ES-I3 (cell line): Measurements from ENCODE around the gene PLEKHH1.

Experiments used
- H3K36me3 ChIP-seq: 2 replicates; pipeline ENCODE4 v1.6.1; 2013; ENCODE audit warnings: mild to moderate bottlenecking, low read length, control low read depth, moderate library complexity; ENCODE audit not compliant: insufficient read depth
- H3K4me1 ChIP-seq: 2 replicates; pipeline ENCODE4 v1.6.1; 2013; ENCODE audit warnings: mild to moderate bottlenecking, control low read depth, low read length; ENCODE audit not compliant: insufficient read depth
- H3K9ac ChIP-seq: 2 replicates; pipeline ENCODE4 v1.6.1; 2013; ENCODE audit warnings: low read depth, mild to moderate bottlenecking, low read length, moderate library complexity
- H3K9me3 ChIP-seq: 2 replicates; pipeline ENCODE4 v1.6.1; 2013; ENCODE audit warnings: mild to moderate bottlenecking, low read length, moderate library complexity; ENCODE audit not compliant: control insufficient read depth, insufficient read depth

Gene PLEKHH1

GRCh38 chr14:67553547-67553946 lies 20.5 kb downstream of the PLEKHH1 start:
- H3K9ac ChIP-seq, result no peak overlapping the region
- no peaks in the 10 kb centered on the region for H3K9me3 ChIP-seq
- H3K4me1 ChIP-seq, result peaks cover 4% of the 10 kb centered on the region; the same call in 1 of the 2 replicates
- H3K36me3 ChIP-seq, result 0 out of 2 replicates have a peak, but pooled peaks cover 6% of the 10 kb centered on the region

GRCh38 chr14:67554341-67554740 lies 21.3 kb downstream of the PLEKHH1 start:
- no peak overlapping the region for H3K9ac ChIP-seq
- peaks cover 7% of the 10 kb centered on the region; the same call in 1 of the 2 replicates for H3K36me3 ChIP-seq
- H3K9me3 ChIP-seq, result no peaks in the 10 kb centered on the region
- H3K4me1 ChIP-seq, result peaks cover 12% of the 10 kb centered on the region; the same call in 1 of the 2 replicates

DNA sequence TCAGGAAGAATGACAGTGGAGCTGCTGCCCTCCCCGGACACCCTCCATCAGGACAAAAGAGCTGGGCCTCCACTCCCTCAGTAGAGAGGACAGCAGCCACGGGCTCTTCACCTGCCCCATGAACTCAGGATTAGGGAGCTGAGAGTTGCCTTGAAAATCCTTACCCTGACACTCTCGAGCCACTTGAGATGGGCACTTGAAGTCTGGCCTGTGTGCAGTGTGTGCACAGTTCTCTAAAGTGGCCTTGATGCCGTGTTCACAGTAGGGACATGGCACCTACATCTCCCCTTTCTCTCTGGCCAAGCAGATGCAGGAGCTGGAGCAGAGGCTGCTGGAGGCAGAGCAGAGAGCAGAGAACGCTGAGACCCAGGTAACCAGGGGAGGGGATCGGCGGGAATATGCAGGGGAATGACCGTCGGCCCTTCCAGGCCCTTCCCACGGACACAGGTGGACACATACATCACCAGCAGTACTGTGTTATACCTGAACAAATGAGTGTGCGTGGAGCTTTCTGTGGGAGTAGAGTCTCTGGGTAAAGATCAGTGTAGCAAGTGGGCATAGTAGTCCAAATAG lies 22.5 kb downstream of the PLEKHH1 start:
- Histone ChIP-seq H3K9ac (no peak overlapping the region), H3K9me3 (no peaks in the 10 kb centered on the region), H3K36me3 (peaks cover 9% of the 10 kb centered on the region; the same call in 1 of the 2 replicates), H3K4me1 (peaks cover 11% of the 10 kb centered on the region; the same call in 1 of the 2 replicates)

DNA sequence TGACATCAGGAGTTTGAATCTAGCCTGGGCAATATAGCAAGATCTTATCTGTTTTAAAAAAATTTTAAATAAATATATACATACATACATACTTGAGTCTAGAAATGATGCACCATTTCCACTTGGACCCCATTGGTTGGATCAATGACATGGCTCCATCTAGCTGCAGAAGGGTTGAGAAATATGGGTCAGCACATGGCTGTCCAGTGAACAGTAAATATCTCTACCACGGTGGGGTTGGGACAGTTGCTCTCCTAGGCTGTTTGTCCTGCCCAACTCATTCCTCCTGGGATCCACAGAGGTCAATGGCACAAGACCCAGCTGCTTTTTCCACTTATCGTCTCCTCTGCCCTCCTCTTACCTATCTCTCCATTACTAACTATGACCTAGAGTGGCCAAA lies 23.6 kb downstream of the PLEKHH1 start:
- H3K4me1 ChIP-seq, result peaks cover 11% of the 10 kb centered on the region; the same call in 1 of the 2 replicates
- peaks cover 12% of the 10 kb centered on the region for H3K36me3 ChIP-seq
- H3K9ac ChIP-seq, result no peak overlapping the region
- no peaks in the 10 kb centered on the region for H3K9me3 ChIP-seq

DNA sequence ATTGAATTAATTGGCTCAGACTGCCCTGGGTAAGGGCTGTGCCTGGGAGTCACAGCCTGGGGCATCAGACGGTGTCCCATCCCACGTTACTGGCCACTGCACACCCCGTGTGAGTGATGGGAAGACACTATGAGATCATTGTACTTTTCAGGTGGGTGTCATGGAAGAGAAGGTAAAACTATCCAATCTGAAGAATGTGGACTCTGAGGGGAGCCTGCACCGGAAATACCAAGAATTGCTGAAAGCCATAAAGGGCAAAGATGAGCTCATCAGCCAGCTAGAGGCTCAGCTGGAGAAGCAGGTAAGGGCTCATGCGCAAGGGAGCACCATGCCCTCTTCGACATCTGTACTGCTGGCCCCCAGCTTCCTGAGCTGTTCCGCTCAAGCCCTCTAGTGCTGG lies 24.0 kb downstream of the PLEKHH1 start:
- peaks cover 12% of the 10 kb centered on the region for H3K36me3 ChIP-seq
- H3K4me1 ChIP-seq, result peaks cover 11% of the 10 kb centered on the region; the same call in 1 of the 2 replicates
- no peak overlapping the region for H3K9ac ChIP-seq
- no peaks in the 10 kb centered on the region for H3K9me3 ChIP-seq

- H3K36me3 ChIP-seq, result peaks cover 12% of the 10 kb centered on the region
- peaks cover 11% of the 10 kb centered on the region; the same call in 1 of the 2 replicates for H3K4me1 ChIP-seq
- H3K9me3 ChIP-seq, result no peaks in the 10 kb centered on the region
- no peak overlapping the region for H3K9ac ChIP-seq
These were observed 24.6 kb downstream of the PLEKHH1 start for GRCh38 chr14:67557656-67558055.

GRCh38 chr14:67559639-67560038 lies 26.5 kb downstream of the PLEKHH1 start:
- Histone ChIP-seq H3K9me3 (no peaks in the 10 kb centered on the region), H3K36me3 (peaks cover 12% of the 10 kb centered on the region), H3K9ac (no peak overlapping the region), H3K4me1 (peaks cover 11% of the 10 kb centered on the region; the same call in 1 of the 2 replicates)

GRCh38 chr14:67562025-67562775 lies 29.1 kb downstream of the PLEKHH1 start:
- no peak overlapping the region for H3K9ac ChIP-seq
- H3K9me3 ChIP-seq, result no peaks in the 10 kb centered on the region
- H3K36me3 ChIP-seq, result peaks cover 12% of the 10 kb centered on the region
- H3K4me1 ChIP-seq, result peaks cover 14% of the 10 kb centered on the region; the same call in 1 of the 2 replicates

DNA sequence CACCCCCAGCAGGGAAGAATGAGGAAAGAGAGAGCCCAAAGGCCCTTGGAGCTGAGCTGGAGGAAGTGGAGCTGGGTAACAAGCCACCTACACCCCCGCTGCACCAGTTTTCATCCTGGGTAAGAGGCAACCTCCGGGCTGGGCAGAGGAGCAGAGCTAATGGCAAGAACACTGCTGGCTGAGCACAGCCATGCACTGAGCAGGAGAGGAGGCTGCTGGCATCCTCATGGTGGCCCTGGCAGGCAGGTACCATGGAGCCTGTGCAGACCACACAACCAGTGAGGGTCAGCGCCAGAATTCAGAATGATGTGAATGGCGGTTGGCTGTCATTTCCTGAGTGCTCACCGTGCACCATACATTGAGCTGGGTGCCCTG lies 29.7 kb downstream of the PLEKHH1 start:
- Histone ChIP-seq H3K9me3 (no peaks in the 10 kb centered on the region), H3K4me1 (peaks cover 14% of the 10 kb centered on the region; the same call in 1 of the 2 replicates), H3K9ac (no peak overlapping the region), H3K36me3 (peaks cover 12% of the 10 kb centered on the region)

DNA sequence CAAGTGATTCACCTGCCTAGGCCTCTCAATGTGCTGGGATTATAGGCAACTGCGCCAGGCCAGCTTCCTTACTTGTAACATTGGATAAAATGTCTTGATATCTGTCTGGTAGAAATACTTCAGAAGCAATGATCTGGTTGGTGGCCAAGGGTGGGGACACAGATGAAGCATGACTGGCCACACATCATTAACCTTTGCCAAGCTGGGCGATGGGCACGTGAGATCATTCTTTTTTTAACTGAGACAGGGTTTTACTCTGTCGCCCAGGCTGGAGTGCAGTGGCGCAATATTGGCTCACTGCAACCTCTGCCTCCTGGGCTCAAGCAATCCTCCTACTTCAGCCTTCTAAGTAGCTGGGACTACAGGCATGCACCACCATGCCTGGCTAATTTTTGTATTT lies 31.1 kb downstream of the PLEKHH1 start:
- H3K4me1 ChIP-seq, result peaks cover 6% of the 10 kb centered on the region; the same call in 1 of the 2 replicates
- peaks cover 9% of the 10 kb centered on the region for H3K36me3 ChIP-seq
- H3K9ac ChIP-seq, result no peak overlapping the region
- no peaks in the 10 kb centered on the region for H3K9me3 ChIP-seq

GRCh38 chr14:67566908-67567307 lies 33.8 kb downstream of the PLEKHH1 start:
- H3K36me3 ChIP-seq, result peaks cover 3% of the 10 kb centered on the region; the same call in 1 of the 2 replicates
- 0 out of 2 replicates have a peak, but pooled peaks cover 3% of the 10 kb centered on the region for H3K4me1 ChIP-seq
- no peak overlapping the region for H3K9ac ChIP-seq
- H3K9me3 ChIP-seq, result no peaks in the 10 kb centered on the region

DNA sequence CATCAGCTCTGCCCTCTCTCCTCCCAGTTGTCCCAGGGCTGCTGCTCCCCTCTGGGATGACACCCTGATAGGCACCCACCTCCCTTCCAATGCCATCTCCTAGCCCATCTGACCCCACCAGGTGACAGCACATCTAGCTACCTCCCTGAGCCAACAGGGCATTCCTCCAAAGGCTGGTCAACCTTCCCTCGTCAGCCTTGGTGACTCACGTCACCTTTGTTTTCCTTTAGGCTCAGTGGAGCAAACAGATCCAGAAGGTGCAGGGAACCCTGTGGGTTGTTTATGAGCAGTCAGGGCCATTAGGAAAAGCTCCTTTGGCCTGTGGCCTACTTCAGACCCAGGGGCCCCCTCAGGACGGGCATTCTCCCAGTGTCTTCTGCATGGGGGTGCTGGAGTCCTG lies 34.6 kb downstream of the PLEKHH1 start:
- Histone ChIP-seq H3K9me3 (no peaks in the 10 kb centered on the region), H3K4me1 (0 out of 2 replicates have a peak, but pooled peaks cover 3% of the 10 kb centered on the region), H3K9ac (no peak overlapping the region), H3K36me3 (peaks cover 3% of the 10 kb centered on the region; the same call in 1 of the 2 replicates)

DNA sequence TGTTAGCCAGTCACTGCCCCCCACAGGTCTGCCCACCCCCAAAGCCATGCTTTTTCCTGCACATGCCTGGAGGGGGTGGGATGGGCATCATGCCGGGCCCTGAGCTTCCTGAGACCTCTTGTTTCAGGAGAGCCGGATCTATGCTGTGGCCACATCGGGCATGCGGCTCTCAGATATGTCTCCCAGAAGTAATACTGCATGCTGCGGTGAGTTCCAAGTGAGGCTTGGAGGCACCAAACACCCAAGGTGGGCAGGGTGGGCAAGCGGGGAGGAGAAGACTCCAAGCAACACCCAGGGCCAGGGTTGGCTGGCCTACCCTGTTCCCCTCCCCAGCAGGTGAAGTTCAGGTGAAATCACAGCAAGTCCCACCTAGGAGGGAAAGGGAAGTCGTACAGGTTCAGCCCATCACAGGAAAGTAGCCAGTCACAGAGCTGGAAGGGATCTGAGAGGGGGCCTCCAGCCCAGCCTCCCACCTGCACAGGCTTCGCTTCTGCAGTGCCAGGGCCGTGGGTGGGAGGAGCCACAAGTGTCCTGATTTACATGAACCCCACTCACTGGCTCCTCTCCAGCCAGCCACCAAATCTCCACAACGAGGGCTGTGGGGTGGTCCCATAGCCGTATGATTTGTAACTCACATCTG lies 36.0 kb downstream of the PLEKHH1 start:
- Histone ChIP-seq H3K9ac (no peak overlapping the region), H3K36me3 (peaks cover 3% of the 10 kb centered on the region; the same call in 1 of the 2 replicates), H3K9me3 (no peaks in the 10 kb centered on the region), H3K4me1 (0 out of 2 replicates have a peak, but pooled peaks cover 3% of the 10 kb centered on the region)

- Histone ChIP-seq H3K9ac (no peak overlapping the region), H3K4me1 (0 out of 2 replicates have a peak, but pooled peaks cover 3% of the 10 kb centered on the region), H3K9me3 (no peaks in the 10 kb centered on the region), H3K36me3 (peaks cover 3% of the 10 kb centered on the region; the same call in 1 of the 2 replicates)
These were observed 36.7 kb downstream of the PLEKHH1 start for GRCh38 chr14:67569651-67570290.
